ENCODE measurements around the gene KCNIP3. TPM values are rescaled to one million over a fixed set of nuclear protein-coding genes. Genes with fewer than 3 reads are reported as not detected.

Gene KCNIP3
- total and polyA plus RNA-seq, 10 donors: 0.59 to 5.2 (median 3.0) TPM

- DNase-seq: no peak
- Histone ChIP-seq H3K4me3 (no peak overlapping the region), H3K9me3 (no peaks in the 10 kb centered on the region), H3K27me3 (replicated peaks in 1 of 7) (no peaks in the 10 kb centered on the region), H3K27ac (no peak overlapping the region), H3K36me3 (no peaks in the 10 kb centered on the region), H3K4me1 (no peaks in the 10 kb centered on the region)
- WGBS, 5 donors: 73 to 90% (median 84%) methylated on average over 7 to 8 of the region's 8 CpGs
- intact Hi-C loops (cut with DNase I; ENCODE audit: low total_unique reads): no loop called here
- TF ChIP-seq POLR2AphosphoS5 (IDR thresholded peaks at IDR 0.05) (no peak), CTCF (IDR thresholded peaks at IDR 0.05 in 8 of 11, conservative IDR thresholded peaks at IDR 0.05 in 3 of 11) (no peak), POLR2A (IDR thresholded peaks at IDR 0.05) (no peak)
Measured at GRCh38 chr2:95281071-95281470, 16.1 kb upstream of the KCNIP3 start.

GRCh38 chr2:95281786-95282185 is 15.4 kb upstream of the KCNIP3 start:
- TF ChIP-seq POLR2A (IDR thresholded peaks at IDR 0.05): no peak
- TF ChIP-seq POLR2AphosphoS5 (IDR thresholded peaks at IDR 0.05): no peak
- TF ChIP-seq CTCF (IDR thresholded peaks at IDR 0.05 in 8 of 11, conservative IDR thresholded peaks at IDR 0.05 in 3 of 11): no peak
- Histone ChIP-seq H3K27ac (no peak overlapping the region), H3K4me1 (no peaks in the 10 kb centered on the region), H3K4me3 (no peak overlapping the region), H3K36me3 (no peaks in the 10 kb centered on the region), H3K9me3 (no peaks in the 10 kb centered on the region), H3K27me3 (replicated peaks in 1 of 7) (no peaks in the 10 kb centered on the region)
- intact Hi-C loops (cut with DNase I; ENCODE audit: low total_unique reads): no loop called here
- DNase-seq: no peak
- 80 to 97% (median 92%) methylated on average over 2 to 8 of the region's 8 CpGs for WGBS, 5 donors

GRCh38 chr2:95282458-95282857 is 14.7 kb upstream of the KCNIP3 start:
- Histone ChIP-seq H3K4me3 (no peak overlapping the region), H3K27ac (no peak overlapping the region), H3K36me3 (no peaks in the 10 kb centered on the region), H3K27me3 (replicated peaks in 1 of 7) (no peaks in the 10 kb centered on the region), H3K4me1 (no peaks in the 10 kb centered on the region), H3K9me3 (no peaks in the 10 kb centered on the region)
- intact Hi-C loops (cut with DNase I; ENCODE audit: low total_unique reads): no loop called here
- 40 to 64% (median 52%) methylated on average over 3 of the region's 3 CpGs for WGBS, 5 donors
- no peak for DNase-seq
- no peak for TF ChIP-seq CTCF (IDR thresholded peaks at IDR 0.05 in 8 of 11, conservative IDR thresholded peaks at IDR 0.05 in 3 of 11)
- TF ChIP-seq POLR2AphosphoS5 (IDR thresholded peaks at IDR 0.05): no peak
- TF ChIP-seq POLR2A (IDR thresholded peaks at IDR 0.05): no peak

GRCh38 chr2:95283562-95283961 is 13.6 kb upstream of the KCNIP3 start:
- no peak for DNase-seq
- no peak overlapping the region for H3K4me3 ChIP-seq
- no peaks in the 10 kb centered on the region for H3K27me3 ChIP-seq (replicated peaks in 1 of 7)
- intact Hi-C loops (cut with DNase I; ENCODE audit: low total_unique reads): no loop called here
- H3K36me3 ChIP-seq: no peaks in the 10 kb centered on the region
- WGBS, 5 donors: 85 to 93% (median 86%) methylated on average over 4 of the region's 4 CpGs
- H3K9me3 ChIP-seq: no peaks in the 10 kb centered on the region
- no peak overlapping the region for H3K27ac ChIP-seq
- TF ChIP-seq POLR2AphosphoS5 (IDR thresholded peaks at IDR 0.05): no peak
- TF ChIP-seq POLR2A (IDR thresholded peaks at IDR 0.05): no peak
- TF ChIP-seq CTCF (IDR thresholded peaks at IDR 0.05 in 8 of 11, conservative IDR thresholded peaks at IDR 0.05 in 3 of 11): no peak
- H3K4me1 ChIP-seq: no peaks in the 10 kb centered on the region
